ENCODE data around the gene ASRGL1. TPM values are rescaled to one million over a fixed set of nuclear protein-coding genes. Genes with fewer than 3 reads are reported as not detected.
A peak's percentile ranks its signal among the peaks of the same experiment; 100 is the strongest.

ASRGL1 gene
- 10 to 100 TPM in 1 of 6 experiments, 1 to 10 TPM in 5; 1.8 to 28.5 (median 4.7) TPM for total RNA-seq
- long read RNA-seq, partial matches to known transcripts, result 1 of 3 reads
- long read RNA-seq, other reads (novel, unspliced or antisense), result 0 of 3 reads

- TF ChIP-seq, protein P1, sequence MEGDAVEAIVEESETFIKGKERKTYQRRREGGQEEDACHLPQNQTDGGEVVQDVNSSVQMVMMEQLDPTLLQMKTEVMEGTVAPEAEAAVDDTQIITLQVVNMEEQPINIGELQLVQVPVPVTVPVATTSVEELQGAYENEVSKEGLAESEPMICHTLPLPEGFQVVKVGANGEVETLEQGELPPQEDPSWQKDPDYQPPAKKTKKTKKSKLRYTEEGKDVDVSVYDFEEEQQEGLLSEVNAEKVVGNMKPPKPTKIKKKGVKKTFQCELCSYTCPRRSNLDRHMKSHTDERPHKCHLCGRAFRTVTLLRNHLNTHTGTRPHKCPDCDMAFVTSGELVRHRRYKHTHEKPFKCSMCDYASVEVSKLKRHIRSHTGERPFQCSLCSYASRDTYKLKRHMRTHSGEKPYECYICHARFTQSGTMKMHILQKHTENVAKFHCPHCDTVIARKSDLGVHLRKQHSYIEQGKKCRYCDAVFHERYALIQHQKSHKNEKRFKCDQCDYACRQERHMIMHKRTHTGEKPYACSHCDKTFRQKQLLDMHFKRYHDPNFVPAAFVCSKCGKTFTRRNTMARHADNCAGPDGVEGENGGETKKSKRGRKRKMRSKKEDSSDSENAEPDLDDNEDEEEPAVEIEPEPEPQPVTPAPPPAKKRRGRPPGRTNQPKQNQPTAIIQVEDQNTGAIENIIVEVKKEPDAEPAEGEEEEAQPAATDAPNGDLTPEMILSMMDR (IDR thresholded peaks at IDR 0.05), result no peak
- TF ChIP-seq POLR2A (IDR thresholded peaks at IDR 0.05), result no peak
- peak; percentile 88 to 92 (median 91) for DNase-seq
- Histone ChIP-seq H3K27me3 (no peaks in the 10 kb centered on the region), H3K36me3 (no peaks in the 10 kb centered on the region), H3K4me3 (peak within 1 kb of the TSS; percentile 63 to 77 (median 76)), H3K9me3 (no peaks in the 10 kb centered on the region), H3K4me1 (peaks cover 0 to 29% (median 3%) of the 10 kb centered on the region in 4 donors), H3K27ac (peak within 1 kb of the TSS in 1 of 3 donors; percentile 70)
- intact Hi-C loops (cut with DNase I), result no loop called here
- peak; percentile 82 to 93 (median 91) for ATAC-seq
- WGBS (ENCODE audit: insufficient coverage, low coverage, low lambda C conversion rate, missing lambda C conversion rate), result 7% methylated on average over 24 of the region's 98 CpGs
Observed at GRCh38 chr11:62337303-62338181, at the start of gene ASRGL1. Gene ASRGL1, plus strand, starts transcription at chr11:62337448. Its CDS starts 530 bp downstream, at chr11:62337978.

DNA sequence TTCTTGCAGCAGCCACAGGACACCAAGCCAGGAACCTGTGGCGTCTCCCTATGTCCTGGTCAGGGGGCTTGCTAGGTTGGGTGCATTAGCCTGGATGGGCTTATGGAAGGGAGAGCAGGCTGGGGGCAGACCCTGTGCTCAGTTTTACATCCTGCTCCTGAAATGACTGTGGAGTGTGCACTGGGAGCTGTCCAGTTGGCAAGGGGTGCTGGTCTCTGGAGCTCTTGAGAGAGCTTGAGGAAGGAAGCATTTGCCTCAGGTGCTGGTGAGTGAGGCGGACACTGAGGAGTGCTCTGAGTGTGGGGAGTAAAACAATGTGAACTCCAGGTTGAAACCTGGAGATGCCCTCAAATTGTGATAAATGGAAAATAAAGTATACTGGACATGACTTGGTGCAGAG is 41.7 kb upstream of the ASRGL1 start:
- Histone ChIP-seq H3K27ac (no peak overlapping the region), H3K9me3 (no peaks in the 10 kb centered on the region), H3K36me3 (no peaks in the 10 kb centered on the region), H3K4me1 (no peaks in the 10 kb centered on the region), H3K4me3 (no peak overlapping the region), H3K27me3 (no peaks in the 10 kb centered on the region)
- WGBS (ENCODE audit: insufficient coverage, low coverage, low lambda C conversion rate, missing lambda C conversion rate), result 47% methylated on average over 2 of the region's 2 CpGs
- TF ChIP-seq POLR2A (IDR thresholded peaks at IDR 0.05), result no peak
- TF ChIP-seq, protein P1 (IDR thresholded peaks at IDR 0.05), result no peak
- peak in 1 of 4 donors; percentile 16 for ATAC-seq
- intact Hi-C loops (cut with DNase I), result no loop called here
- no peak for DNase-seq

DNA sequence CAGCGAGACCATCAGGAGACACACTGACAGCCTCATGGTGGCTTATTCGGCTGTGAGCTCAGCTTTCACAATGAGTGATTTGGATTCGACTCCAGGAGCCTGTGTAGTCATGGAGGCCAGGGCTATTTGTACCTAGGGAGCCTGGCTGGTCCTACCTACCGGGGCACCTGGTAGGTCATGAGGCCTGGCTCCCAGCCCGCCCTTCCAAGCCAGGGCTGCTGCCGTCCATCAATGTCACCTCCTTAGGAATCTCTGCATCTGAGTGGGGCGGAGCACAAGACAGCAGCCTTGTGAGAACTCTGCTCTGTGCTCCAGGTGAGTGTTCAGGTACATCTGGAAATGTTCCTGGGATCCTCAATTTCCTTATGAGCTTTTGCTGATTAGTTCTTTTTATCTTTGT is 38.3 kb upstream of the ASRGL1 start, which contains the start of gene SCGB1D4:
TSS of gene SCGB1D4 (minus strand) at position 101 of the 400 bp plus-strand sequence. CDS start at position 36, 65 bp downstream.
- intact Hi-C loops (cut with DNase I), result no loop called here
- Histone ChIP-seq H3K36me3 (no peaks in the 10 kb centered on the region), H3K27ac (no peak within 1 kb of the TSS), H3K27me3 (no peaks in the 10 kb centered on the region), H3K4me1 (no peaks in the 10 kb centered on the region), H3K9me3 (no peaks in the 10 kb centered on the region), H3K4me3 (no peak within 1 kb of the TSS)
- TF ChIP-seq, protein P1 (IDR thresholded peaks at IDR 0.05), result no peak
- no peak for TF ChIP-seq POLR2A (IDR thresholded peaks at IDR 0.05)
- DNase-seq (no peak), ATAC-seq (no peak)
- 19% methylated on average over 3 of the region's 7 CpGs for WGBS (ENCODE audit: insufficient coverage, low coverage, low lambda C conversion rate, missing lambda C conversion rate)

DNA sequence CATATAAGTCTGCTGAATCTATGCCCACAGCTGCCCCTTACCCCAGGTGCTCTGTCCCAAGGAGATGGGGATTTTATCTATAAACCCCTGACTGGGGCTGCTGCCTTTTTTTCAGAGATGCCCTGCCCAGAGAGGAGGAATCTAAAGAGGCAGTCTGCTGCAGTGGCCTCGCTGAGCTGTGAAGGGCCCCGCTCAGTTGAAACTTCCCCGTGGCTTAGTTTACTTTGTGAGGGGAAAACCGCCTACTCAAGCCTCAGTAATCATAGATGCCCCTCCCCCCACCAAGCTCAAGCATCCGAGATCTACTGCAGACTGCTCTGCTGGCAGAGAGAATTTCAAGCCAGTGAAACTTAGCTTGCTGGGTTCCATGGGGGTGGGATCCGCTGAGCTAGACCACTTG is 31.0 kb upstream of the ASRGL1 start:
- no peaks in the 10 kb centered on the region for H3K36me3 ChIP-seq
- H3K9me3 ChIP-seq, result no peaks in the 10 kb centered on the region
- no peaks in the 10 kb centered on the region for H3K4me1 ChIP-seq
- H3K27ac ChIP-seq, result no peak overlapping the region
- 29% methylated on average over 5 of the region's 6 CpGs for WGBS (ENCODE audit: insufficient coverage, low coverage, low lambda C conversion rate, missing lambda C conversion rate)
- no peak for DNase-seq
- no peak overlapping the region for H3K4me3 ChIP-seq
- intact Hi-C loops (cut with DNase I), result no loop called here
- H3K27me3 ChIP-seq, result no peaks in the 10 kb centered on the region
- TF ChIP-seq, protein P1 (IDR thresholded peaks at IDR 0.05), result no peak
- TF ChIP-seq POLR2A (IDR thresholded peaks at IDR 0.05), result no peak
- ATAC-seq, result no peak
